NOMO-1 (cell line): ENCODE data around the gene PCYT2.
A peak's percentile ranks its signal among the peaks of the same experiment; 100 is the strongest.

ENCODE experiments used
- DNase-seq, 2 experiments: peaks; one replicate each; lab custom pipeline; 2025; ENCODE audit not compliant: unreplicated experiment in 2 of 2; lab: John Stamatoyannopoulos, UW

The PCYT2 gene

GRCh38 chr17:81902023-81902652, 9.1 kb downstream of the PCYT2 start, which contains the start of gene NPB:
NPB (plus strand) TSS chr17:81902238; CDS start chr17:81902278, 40 bp downstream.
- DNase-seq: peak in 1 of 2 experiments; percentile 8

GRCh38 chr17:81901167-81902022, 9.8 kb downstream of the PCYT2 start:
- DNase-seq: no peak

GRCh38 chr17:81900181-81900820, 10.9 kb downstream of the PCYT2 start:
- no peak for DNase-seq

- no peak for DNase-seq
Measured at GRCh38 chr17:81899514-81900166, 11.6 kb downstream of the PCYT2 start.

- no peak for DNase-seq
Measured at GRCh38 chr17:81898885-81899284, 12.3 kb downstream of the PCYT2 start.

- no peak for DNase-seq
Measured at GRCh38 chr17:81898029-81898866, 13.0 kb downstream of the PCYT2 start.

GRCh38 chr17:81895400-81895799, 15.8 kb downstream of the PCYT2 start:
- DNase-seq: no peak

- no peak for DNase-seq
Measured at GRCh38 chr17:81891303-81891552, 20.0 kb downstream of the PCYT2 start.

GRCh38 chr17:81890447-81891302, 20.5 kb downstream of the PCYT2 start:
- peak in 1 of 2 experiments; percentile 16 for DNase-seq

GRCh38 chr17:81889602-81890001, 21.6 kb downstream of the PCYT2 start:
- no peak for DNase-seq

GRCh38 chr17:81888988-81889595, 22.1 kb downstream of the PCYT2 start:
- no peak for DNase-seq

GRCh38 chr17:81888105-81888987, 22.9 kb downstream of the PCYT2 start:
- DNase-seq: no peak

GRCh38 chr17:81885869-81886548, 25.2 kb downstream of the PCYT2 start:
- DNase-seq: no peak

- no peak for DNase-seq
Measured at GRCh38 chr17:81885454-81885853, 25.7 kb downstream of the PCYT2 start.

- DNase-seq: no peak
Measured at GRCh38 chr17:81884968-81885367, 26.2 kb downstream of the PCYT2 start.

GRCh38 chr17:81884520-81884919, 26.7 kb downstream of the PCYT2 start:
- no peak for DNase-seq

GRCh38 chr17:81879121-81879520, 32.1 kb downstream of the PCYT2 start:
- no peak for DNase-seq

GRCh38 chr17:81878294-81878693, 32.9 kb downstream of the PCYT2 start:
- no peak for DNase-seq
